Glutamatergic neuron (in vitro differentiated cells): ENCODE measurements around the gene ADRM1. TPM values are rescaled to one million over a fixed set of nuclear protein-coding genes. Genes with fewer than 3 reads are reported as not detected.

Experiments
- DNase-seq: peaks from one replicate; pipeline ENCODE4 v3.0.0; 2022
- H3K27ac Mint-ChIP-seq: one replicate; pipeline ENCODE4 v1.8.0; 2020; ENCODE audit warnings: mild to moderate bottlenecking, mixed read lengths, inconsistent platforms; ENCODE audit not compliant: unreplicated experiment
- H3K27me3 Mint-ChIP-seq: one replicate; pipeline ENCODE4 v1.8.0; 2020; ENCODE audit warnings: mild to moderate bottlenecking, moderate library complexity, mixed read lengths, inconsistent platforms; ENCODE audit not compliant: unreplicated experiment
- H3K36me3 Mint-ChIP-seq: one replicate; pipeline ENCODE4 v1.8.0; 2020; ENCODE audit warnings: mild to moderate bottlenecking, mixed read lengths, inconsistent platforms; ENCODE audit not compliant: unreplicated experiment
- H3K4me1 Mint-ChIP-seq: one replicate; pipeline ENCODE4 v1.8.0; 2020; ENCODE audit warnings: mild to moderate bottlenecking, low read depth, mixed read lengths, inconsistent platforms; ENCODE audit not compliant: unreplicated experiment
- H3K4me3 Mint-ChIP-seq: one replicate; pipeline ENCODE4 v1.8.0; 2020; ENCODE audit warnings: mild to moderate bottlenecking, mixed read lengths, inconsistent platforms; ENCODE audit not compliant: unreplicated experiment
- H3K9me3 Mint-ChIP-seq: one replicate; pipeline ENCODE4 v1.8.0; 2020; ENCODE audit warnings: mild to moderate bottlenecking, moderate library complexity, mixed read lengths, inconsistent platforms; ENCODE audit not compliant: unreplicated experiment
- CTCF ChIP-seq: fragments of 200-600 bp; sonication (generic); IDR thresholded peaks from one replicate; pipeline ENCODE4 v1.5.0; 2021; ENCODE audit not compliant: partially characterized antibody, unreplicated experiment
- total RNA-seq: library from RNA; stranded (reverse); fragmentation: NEBNext Ultra II Directional; extraction: Animal tissue kit (Norgen Biotek cat#: 25700); gene quantifications from one replicate; pipeline ENCODE4 v1.2.1, GENCODE V29; 2021; ENCODE audit not compliant: unreplicated experiment

ADRM1 gene
- total RNA-seq, 1 donor from 2014 or later = 74.8 TPM

DNA sequence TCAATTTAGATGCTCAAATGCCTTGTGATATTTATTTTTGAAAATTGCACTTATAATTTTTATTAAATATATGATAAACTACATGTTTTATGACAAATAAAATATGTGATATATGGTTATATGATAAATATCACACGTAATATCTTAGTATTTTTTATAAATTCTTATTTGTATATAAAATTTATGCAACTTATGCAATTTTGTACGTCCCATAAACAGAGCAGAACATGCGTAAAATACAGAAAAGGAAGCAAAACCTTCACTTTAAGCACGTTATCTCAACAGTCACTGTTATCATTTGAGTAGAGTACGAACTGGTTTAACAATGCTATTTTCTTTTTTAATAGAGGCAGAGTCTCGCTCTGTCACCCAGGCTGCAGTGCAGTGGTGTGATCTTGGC lies 15.7 kb upstream of the ADRM1 start:
- no peak overlapping the region for H3K27ac Mint-ChIP-seq
- H3K36me3 Mint-ChIP-seq = no peaks in the 10 kb centered on the region
- H3K27me3 Mint-ChIP-seq = peaks cover 3% of the 10 kb centered on the region
- H3K4me3 Mint-ChIP-seq = no peak overlapping the region
- peaks cover 4% of the 10 kb centered on the region for H3K9me3 Mint-ChIP-seq
- no peaks in the 10 kb centered on the region for H3K4me1 Mint-ChIP-seq
- TF ChIP-seq CTCF = no peak
- DNase-seq = no peak

DNA sequence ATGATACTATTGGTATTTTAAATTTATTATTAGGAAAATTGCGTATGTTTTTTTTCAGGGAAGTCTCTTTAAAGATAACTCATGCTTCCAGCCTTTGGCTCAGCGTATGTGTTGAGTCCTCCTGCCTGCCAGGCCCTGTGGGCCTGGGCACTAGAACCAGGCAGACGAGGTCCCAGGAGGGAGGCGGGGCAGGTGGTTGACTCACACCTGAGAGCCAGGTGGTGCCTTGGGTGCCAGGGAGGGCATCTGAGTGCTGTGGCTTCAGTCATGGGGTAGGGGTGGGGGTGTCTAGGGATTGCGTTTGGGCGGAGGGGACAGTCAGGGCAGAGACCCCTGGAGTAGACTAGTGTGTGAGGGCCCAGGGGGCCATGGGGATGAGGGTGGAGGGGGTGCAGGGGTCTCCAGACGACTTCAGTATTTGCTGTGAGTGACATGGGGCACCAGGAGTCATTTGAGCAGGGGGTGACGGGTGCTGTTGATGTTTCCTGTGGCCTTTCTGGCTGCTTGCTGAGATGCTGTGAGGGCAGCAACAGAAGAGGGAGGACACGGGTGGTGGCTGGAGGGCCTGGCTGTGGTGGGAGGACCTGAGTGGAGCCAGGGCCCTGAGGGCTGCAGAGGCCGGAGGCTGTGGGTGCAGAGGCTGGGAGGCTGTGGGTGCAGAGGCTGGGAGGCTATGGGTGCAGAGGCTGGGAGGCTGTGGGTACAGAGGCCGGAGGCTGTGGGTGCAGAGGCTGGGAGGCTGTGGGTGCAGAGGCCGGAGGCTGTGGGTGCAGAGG lies 14.8 kb upstream of the ADRM1 start:
- Mint-ChIP-seq H3K27me3 (peaks cover 3% of the 10 kb centered on the region), H3K36me3 (no peaks in the 10 kb centered on the region), H3K4me3 (no peak overlapping the region), H3K4me1 (no peaks in the 10 kb centered on the region), H3K9me3 (peaks cover 4% of the 10 kb centered on the region), H3K27ac (no peak overlapping the region)
- no peak for TF ChIP-seq CTCF
- DNase-seq = no peak

DNA sequence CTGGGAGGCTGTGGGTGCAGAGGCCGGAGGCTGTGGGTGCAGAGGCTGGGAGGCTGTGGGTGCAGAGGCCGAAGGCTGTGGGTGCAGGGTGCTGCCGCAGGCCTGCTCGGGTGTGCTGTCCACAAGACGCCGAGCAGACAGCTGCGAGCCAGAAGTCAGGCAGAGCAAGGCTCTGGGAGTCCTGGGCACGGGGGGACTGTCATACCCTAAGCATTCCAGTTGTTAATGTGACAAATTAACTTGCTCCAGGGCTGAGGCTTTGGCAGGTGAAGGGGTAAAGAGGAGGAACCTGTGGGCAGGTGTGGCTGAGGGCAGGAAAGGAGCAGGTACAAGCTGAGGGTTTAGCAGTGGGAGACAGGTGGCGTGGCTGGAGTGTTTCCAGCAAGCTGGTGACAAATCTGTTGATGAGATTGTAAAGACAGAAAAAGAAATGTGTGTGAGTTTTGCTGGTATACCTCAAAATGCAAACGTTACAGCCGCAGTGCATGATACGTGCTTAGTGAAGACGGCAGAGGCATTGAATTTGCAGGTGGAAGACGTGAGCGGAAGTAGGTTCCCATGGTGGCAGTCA lies 14.2 kb upstream of the ADRM1 start:
- H3K9me3 Mint-ChIP-seq = peaks cover 3% of the 10 kb centered on the region
- no peaks in the 10 kb centered on the region for H3K4me1 Mint-ChIP-seq
- no peak for DNase-seq
- no peaks in the 10 kb centered on the region for H3K36me3 Mint-ChIP-seq
- TF ChIP-seq CTCF = no peak
- H3K4me3 Mint-ChIP-seq = no peak overlapping the region
- peaks cover 3% of the 10 kb centered on the region for H3K27me3 Mint-ChIP-seq
- H3K27ac Mint-ChIP-seq = no peak overlapping the region

DNA sequence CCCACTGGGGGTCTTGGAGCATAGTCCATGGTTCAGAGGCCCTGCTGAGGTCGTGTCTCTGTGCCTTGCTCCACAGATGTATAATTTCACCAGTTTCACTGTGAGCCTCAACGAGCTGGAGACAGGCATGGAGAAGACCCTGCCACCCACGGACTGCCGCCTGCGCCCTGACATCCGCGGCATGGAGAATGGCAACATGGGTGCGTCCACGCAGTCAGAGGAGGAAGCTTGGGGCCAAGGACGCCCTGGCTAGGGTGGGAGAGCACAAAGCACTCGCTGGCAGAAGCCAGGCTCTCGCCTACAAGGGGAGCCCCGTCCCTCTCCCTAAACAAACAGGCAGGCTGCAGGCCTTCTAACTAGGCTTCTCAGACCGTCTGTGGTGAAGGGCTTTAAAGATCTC lies 13.7 kb upstream of the ADRM1 start:
- Mint-ChIP-seq H3K9me3 (no peaks in the 10 kb centered on the region), H3K27ac (no peak overlapping the region), H3K27me3 (peaks cover 3% of the 10 kb centered on the region), H3K36me3 (no peaks in the 10 kb centered on the region), H3K4me3 (no peak overlapping the region), H3K4me1 (no peaks in the 10 kb centered on the region)
- no peak for TF ChIP-seq CTCF
- no peak for DNase-seq

GRCh38 chr20:62289898-62290297 lies 12.9 kb upstream of the ADRM1 start:
- Mint-ChIP-seq H3K27ac (no peak overlapping the region), H3K4me3 (no peak overlapping the region), H3K36me3 (no peaks in the 10 kb centered on the region), H3K4me1 (no peaks in the 10 kb centered on the region), H3K27me3 (peaks cover 3% of the 10 kb centered on the region), H3K9me3 (no peaks in the 10 kb centered on the region)
- no peak for DNase-seq
- no peak for TF ChIP-seq CTCF
